Kidney (tissue), 14 donors: Measurements from ENCODE around the gene PTH1R. TPM values are rescaled to one million over a fixed set of nuclear protein-coding genes. Genes with fewer than 3 reads are reported as not detected.

Experiments used
- DNase-seq, 5 donors: peaks; one replicate each; pipeline ENCODE4 v3.0.0-alpha.2; 2013 to 2020
- FAIRE-seq: peaks from 2 replicates; lab custom pipeline; 2012; peaks lifted over from hg19 to GRCh38; lab: Jason Lieb, UNC
- H3K27ac ChIP-seq, 2 donors: one replicate each; pipeline ENCODE4 v1.7.0; 2013; ENCODE audit warnings: low read depth in 2 of 2, low read length in 2 of 2, inconsistent platforms in 1 of 2
- H3K27me3 ChIP-seq: one replicate; pipeline ENCODE4 v1.7.1; 2013; ENCODE audit warnings: low read length, inconsistent platforms; ENCODE audit not compliant: control insufficient read depth, insufficient read depth
- H3K36me3 ChIP-seq, 3 donors: one replicate each; pipeline versions ENCODE4 v1.7.0 to v1.7.1; 2013; ENCODE audit warnings: low read length in 3 of 3, control low read depth in 1 of 3, inconsistent platforms in 1 of 3; ENCODE audit not compliant: insufficient read depth in 3 of 3, control insufficient read depth in 2 of 3
- H3K4me1 ChIP-seq, 3 donors: one replicate each; pipeline versions ENCODE4 v1.7.0 to v1.7.1; 2013; ENCODE audit warnings: low read length in 3 of 3, inconsistent platforms in 1 of 3, low read depth in 1 of 3; ENCODE audit not compliant: control insufficient read depth in 2 of 3, insufficient read depth in 2 of 3
- H3K4me3 ChIP-seq, 3 donors: one replicate each; pipeline versions ENCODE4 v1.7.0 to v1.8.1; 2013; ENCODE audit warnings: low read length in 3 of 3, control low read depth in 1 of 3, inconsistent platforms in 1 of 3
- H3K9ac ChIP-seq, 3 donors: one replicate each; pipeline versions ENCODE4 v1.7.0 to v1.7.1; 2013; ENCODE audit warnings: low read length in 3 of 3, control low read depth in 1 of 3, inconsistent platforms in 1 of 3
- H3K9me3 ChIP-seq, 3 donors: one replicate each; pipeline versions ENCODE4 v1.7.0 to v1.7.1; 2013; ENCODE audit warnings: low read length in 3 of 3, control low read depth in 1 of 3, inconsistent platforms in 1 of 3; ENCODE audit not compliant: control insufficient read depth in 2 of 3, insufficient read depth in 1 of 3
- CTCF ChIP-seq: IDR thresholded peaks from 3 replicates; pipeline ENCODE4 v1.5.1; 2012; ENCODE audit warnings: mild to moderate bottlenecking, moderate library complexity, borderline replicate concordance; ENCODE audit not compliant: insufficient read depth; ENCODE audit errors: extremely low read depth
- intact Hi-C: fragments of 100-400 bp; cut with DNase I; formaldehyde crosslinking; loops from one replicate; pipeline ENCODE4 v1.11.1; 2022
- polyA plus RNA-seq: library from polyadenylated mRNA; stranded (reverse); fragments of 350-450 nt; fragmentation: Illumina TruSeq; extraction: RNeasy Lipid Tissue Mini Kit (QIAGEN cat#74804); gene quantifications from one replicate; pipeline ENCODE4 v1.2.3, GENCODE V29; 2014; ENCODE audit warnings: low read depth, low replicate concordance; ENCODE audit not compliant: insufficient read depth
- total RNA-seq: library from RNA; stranded (reverse); fragmentation: NEBNext Ultra II Directional; extraction: Animal tissue kit (Norgen Biotek cat#: 25700); gene quantifications from one replicate; pipeline ENCODE4 v1.2.1, GENCODE V29; 2021
- donor health status: control.
- donor health status: control.
- donor health status: control.
- donor health status: control.
- donor health status: control.
- donor health status: DM: yes; HTN: yes; CAD: no.
- donor health status: Normal renal cell carcinoma (clear cell type).

Gene PTH1R
- total and polyA plus RNA-seq, 2 donors from 2014 or later = 286 to 1,885 TPM

GRCh38 chr3:46948830-46949671, 71.5 kb downstream of the PTH1R start:
- no peaks in the 10 kb centered on the region for H3K9me3 ChIP-seq
- H3K36me3 ChIP-seq = no peaks in the 10 kb centered on the region
- FAIRE-seq = no peak
- peak in 2 of 5 donors; percentile 61 to 83 for DNase-seq
- H3K27ac ChIP-seq = peak overlapping the region; percentile 91 to 97
- intact Hi-C loops = no loop called here
- peak overlapping the region in 2 of 3 donors; percentile 14 to 79 for H3K9ac ChIP-seq
- no peaks in the 10 kb centered on the region for H3K27me3 ChIP-seq
- TF ChIP-seq CTCF = no peak
- peak overlapping the region in 1 of 3 donors; percentile 3 for H3K4me3 ChIP-seq
- H3K4me1 ChIP-seq = peaks cover 4 to 76% (median 62%) of the 10 kb centered on the region in 3 donors

GRCh38 chr3:46950177-46950576, 72.7 kb downstream of the PTH1R start:
- DNase-seq = no peak
- no peak overlapping the region for H3K4me3 ChIP-seq
- no peaks in the 10 kb centered on the region for H3K9me3 ChIP-seq
- FAIRE-seq = no peak
- H3K27ac ChIP-seq = peak overlapping the region in 1 of 2 donors; percentile 49
- H3K36me3 ChIP-seq = no peaks in the 10 kb centered on the region
- TF ChIP-seq CTCF = no peak
- H3K4me1 ChIP-seq = peaks cover 1 to 73% (median 53%) of the 10 kb centered on the region in 3 donors
- H3K9ac ChIP-seq = no peak overlapping the region
- intact Hi-C loops = no loop called here
- H3K27me3 ChIP-seq = no peaks in the 10 kb centered on the region

GRCh38 chr3:46950650-46951241, 73.2 kb downstream of the PTH1R start:
- no peak for TF ChIP-seq CTCF
- Histone ChIP-seq H3K9ac (no peak overlapping the region), H3K27ac (peak overlapping the region in 1 of 2 donors; percentile 48), H3K4me3 (no peak overlapping the region), H3K27me3 (no peaks in the 10 kb centered on the region), H3K36me3 (no peaks in the 10 kb centered on the region), H3K4me1 (peaks cover 0 to 75% (median 48%) of the 10 kb centered on the region in 3 donors), H3K9me3 (no peaks in the 10 kb centered on the region)
- intact Hi-C loops = no loop called here
- DNase-seq (peak in 1 of 5 donors; percentile 29), FAIRE-seq (no peak)
